NCI-H2171 (cell line): ENCODE results near the gene OBI1.

Source experiments
- DNase-seq: peaks from one replicate; lab custom pipeline; 2025; lab: John Stamatoyannopoulos, UW

OBI1 gene, protein sequence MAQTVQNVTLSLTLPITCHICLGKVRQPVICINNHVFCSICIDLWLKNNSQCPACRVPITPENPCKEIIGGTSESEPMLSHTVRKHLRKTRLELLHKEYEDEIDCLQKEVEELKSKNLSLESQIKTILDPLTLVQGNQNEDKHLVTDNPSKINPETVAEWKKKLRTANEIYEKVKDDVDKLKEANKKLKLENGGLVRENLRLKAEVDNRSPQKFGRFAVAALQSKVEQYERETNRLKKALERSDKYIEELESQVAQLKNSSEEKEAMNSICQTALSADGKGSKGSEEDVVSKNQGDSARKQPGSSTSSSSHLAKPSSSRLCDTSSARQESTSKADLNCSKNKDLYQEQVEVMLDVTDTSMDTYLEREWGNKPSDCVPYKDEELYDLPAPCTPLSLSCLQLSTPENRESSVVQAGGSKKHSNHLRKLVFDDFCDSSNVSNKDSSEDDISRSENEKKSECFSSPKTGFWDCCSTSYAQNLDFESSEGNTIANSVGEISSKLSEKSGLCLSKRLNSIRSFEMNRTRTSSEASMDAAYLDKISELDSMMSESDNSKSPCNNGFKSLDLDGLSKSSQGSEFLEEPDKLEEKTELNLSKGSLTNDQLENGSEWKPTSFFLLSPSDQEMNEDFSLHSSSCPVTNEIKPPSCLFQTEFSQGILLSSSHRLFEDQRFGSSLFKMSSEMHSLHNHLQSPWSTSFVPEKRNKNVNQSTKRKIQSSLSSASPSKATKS

DNA sequence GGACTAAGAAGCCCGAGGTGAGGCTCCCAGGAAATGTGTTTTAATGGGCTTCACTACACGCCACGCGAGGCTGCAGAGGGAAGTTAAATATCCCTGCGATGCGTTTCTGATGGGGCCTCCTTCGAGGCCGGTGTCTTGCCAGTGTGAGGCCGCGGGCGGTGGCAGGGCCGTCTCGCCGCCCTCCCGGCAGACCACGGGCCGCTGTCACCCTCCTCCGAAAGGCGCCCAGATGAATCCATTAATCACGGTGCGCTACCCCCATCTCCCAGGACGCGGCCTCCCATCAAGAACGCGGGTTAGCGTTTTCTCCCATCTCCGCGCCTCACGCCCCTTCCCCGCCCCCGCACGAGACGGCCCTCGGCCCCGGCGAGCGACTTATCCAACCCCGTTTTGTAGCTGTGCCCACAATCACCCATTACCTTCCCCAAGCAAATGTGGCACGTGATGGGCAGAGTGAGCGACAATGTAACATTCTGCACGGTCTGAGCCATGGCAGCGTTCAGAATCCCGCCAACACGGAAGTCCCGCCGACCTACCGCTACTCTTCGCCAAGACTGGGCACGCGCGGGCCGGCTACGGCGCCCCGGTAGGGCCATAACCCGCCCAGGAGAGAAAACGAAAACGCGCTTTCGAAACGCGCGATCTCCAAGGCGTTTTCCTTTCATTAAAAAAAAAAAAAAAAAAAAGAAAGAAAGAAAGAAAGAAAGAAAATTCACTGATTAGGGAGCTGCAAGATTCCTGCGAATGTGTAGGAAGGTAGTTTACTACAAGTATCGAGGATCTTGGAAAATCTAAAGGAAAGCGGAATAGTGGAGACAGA lies at the start of gene OBI1:
Gene OBI1 (minus strand): TSS at position 526 of the 820 bp plus-strand sequence. CDS start 35 bp downstream, at position 491.
- DNase-seq, result peak; percentile 92

DNA sequence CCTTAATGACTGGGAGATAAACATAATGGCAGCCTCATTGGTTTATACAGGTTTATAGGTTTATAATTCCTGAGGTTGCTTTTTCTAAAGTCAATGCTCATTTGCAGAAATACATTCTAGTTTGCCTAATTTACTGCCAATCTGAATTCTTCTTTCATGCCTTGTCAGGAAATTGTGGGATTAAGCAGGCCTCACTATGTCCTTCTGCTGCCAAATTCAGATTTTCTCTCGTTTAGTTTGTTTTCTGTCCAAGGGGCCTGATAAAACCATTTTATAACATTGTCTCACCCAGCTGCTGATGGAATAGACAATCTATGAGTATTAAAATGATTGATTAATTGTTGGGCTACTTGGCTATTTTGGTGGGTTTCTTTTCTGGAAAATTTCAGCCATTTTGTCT lies 42.4 kb upstream of the OBI1 start:
- no peak for DNase-seq

DNA sequence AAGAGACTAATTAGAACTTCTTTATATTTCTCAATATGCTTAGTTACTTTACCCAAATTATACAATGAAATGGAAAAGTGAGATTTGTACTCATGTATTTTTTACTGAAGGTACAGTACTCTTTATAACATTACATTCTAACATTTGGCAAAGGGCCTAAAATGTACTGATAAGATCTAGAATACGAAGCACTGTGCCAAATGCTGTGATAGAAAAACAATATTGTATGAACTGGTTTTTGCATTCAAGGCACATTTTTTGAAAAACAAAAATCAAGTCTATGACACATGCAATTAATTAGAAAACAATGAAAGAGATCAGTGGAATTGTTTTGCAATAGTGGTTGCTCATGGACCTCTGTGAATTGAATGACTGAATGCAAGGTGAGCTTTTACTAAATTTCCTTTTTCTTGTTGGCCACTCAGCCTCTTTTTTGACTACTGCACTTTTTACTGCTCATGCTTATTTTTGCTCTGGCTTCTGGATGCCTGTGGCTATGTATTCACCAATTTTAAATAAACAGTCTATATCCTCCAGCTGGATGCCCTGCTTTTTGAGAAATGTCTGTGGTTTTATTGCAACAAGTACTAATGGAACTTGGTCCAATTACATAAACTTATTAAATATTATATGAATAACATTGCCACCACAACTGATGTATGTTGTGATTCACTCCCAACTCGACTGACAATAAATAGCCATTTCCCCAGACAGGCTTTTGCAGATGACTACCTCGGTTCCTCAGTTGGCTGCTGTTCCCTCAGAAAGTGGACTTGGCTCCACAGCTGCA lies 41.4 kb upstream of the OBI1 start:
- DNase-seq, result no peak

DNA sequence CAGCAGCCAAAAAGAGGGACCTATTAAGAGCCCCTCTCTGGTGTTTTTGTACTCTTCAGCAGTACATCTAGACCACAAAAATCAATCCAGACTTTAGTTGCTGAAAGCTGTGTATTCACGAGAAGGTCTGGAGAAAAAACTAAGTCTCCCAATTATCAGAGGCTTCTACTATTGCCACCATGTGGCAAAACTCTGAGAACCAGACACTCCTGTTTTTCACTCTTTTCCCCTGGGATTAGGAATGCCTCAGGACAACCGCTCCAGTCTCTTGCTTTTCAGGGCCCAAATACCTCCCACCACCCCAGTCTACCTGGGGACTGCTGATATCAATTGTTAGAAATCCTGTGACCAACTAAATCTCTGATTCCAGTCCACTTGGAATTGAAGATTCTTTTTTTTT lies 30.1 kb upstream of the OBI1 start:
- no peak for DNase-seq

DNA sequence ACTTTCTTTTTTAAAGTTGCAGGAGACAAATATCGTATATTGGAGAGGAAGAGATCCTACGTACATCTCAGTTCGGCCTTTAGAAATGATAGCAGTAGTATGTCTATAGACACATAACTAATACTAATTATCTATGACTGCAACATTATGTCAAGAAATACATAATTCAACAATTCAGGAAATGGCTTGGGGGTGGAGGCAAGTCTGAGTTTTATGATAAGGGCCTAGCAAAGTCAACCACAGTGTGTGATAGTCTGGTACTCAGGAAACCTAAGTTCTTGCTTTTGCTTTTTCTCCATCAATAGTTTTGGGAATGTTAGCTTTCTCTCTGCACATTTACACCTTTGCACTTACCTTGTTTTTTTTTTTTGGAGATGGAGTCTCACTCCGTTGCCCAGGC lies 27.5 kb upstream of the OBI1 start:
- no peak for DNase-seq

DNA sequence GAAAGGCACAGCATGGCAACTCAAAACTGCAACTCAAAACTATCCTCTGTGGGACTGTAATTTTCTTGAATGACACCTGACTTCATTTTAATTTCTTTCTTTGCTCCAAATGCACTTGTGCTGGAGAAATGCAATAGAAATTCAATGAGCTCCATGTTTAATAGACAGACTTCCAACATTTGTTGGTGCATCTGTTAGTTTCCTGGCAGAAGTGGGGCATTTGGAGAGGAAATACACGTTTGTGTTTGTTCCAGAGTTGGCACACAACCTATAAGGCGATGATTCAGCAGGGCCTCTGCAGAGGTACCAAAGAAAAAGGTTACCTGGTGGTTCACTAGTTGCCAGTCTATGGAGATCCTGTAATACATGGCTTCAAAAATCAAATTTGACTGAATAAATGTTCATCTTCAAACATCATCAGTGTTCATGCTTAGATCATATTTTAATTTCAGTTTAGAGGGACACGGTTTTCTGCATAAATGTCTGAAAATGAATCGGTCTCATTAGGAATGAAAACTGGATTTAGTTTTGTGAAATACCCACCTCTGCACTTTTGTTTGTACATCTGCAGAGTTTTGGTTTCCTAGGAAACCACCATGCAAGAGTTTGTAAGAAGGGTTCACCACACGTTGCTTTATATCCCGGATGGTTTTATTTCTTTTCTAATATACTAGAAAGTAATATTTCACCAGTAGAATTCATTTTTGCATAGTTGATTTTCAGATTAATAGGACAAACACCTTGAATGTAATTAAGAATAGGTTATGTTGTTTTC lies 21.8 kb upstream of the OBI1 start:
- no peak for DNase-seq

DNA sequence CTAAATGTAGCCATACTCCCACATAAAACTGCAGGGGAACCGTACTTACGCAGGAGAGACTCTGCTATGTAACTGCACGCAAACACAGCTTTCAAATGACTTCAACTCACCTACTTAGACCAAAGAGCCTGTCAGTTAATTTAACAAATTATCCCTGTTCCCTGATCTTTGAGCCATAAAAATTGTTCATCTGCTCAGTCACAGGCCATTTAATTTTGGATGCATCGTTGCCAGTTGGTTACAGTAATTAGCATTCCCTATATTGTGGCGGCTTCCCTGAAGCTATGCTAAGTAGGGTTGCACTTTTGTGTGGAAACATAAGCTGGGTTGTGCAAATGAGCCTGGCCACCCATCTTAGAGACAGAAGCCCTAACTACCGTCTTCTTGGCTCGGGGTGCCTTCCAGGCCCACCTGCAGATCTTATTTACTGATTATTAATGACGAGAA lies 21.2 kb upstream of the OBI1 start:
- DNase-seq, result peak; percentile 69

DNA sequence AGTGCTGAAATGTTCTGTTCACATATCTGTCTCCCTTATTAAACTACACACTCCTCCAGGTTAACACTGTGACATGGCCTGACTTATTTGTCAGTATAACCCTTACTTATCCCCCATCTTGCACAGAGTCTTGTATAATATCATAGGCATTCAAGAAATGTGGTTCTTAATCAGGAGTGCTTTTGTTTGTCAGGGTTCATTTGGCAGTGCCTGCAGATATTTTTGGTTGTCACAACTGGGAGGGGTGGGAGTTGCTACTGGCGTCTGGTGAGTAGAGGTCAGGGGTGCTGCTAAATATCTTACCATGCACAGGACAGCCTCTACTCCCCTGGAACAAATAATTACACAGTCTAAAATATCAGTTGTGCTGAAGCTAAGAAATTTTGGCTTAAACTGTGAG lies 20.4 kb upstream of the OBI1 start:
- DNase-seq, result no peak

DNA sequence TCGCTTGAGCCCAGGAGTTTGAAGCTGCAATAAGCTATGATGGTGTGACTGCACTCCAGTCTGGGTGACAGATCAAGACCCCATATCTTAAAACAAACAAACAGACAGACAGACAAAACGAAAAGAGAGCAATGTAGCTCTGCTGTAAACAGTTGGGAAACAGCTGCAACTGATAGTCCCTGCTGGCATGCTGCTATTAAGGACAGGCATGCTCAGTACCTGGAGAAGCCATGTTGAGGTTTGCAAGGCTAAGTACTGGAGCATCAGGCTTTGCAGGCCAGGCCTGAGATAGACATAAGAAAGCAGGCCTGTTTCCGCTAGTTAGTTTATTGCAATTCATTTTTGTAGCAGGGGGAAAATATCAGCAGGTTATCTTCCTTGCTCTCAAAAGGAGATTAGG lies 16.2 kb upstream of the OBI1 start:
- DNase-seq, result no peak

DNA sequence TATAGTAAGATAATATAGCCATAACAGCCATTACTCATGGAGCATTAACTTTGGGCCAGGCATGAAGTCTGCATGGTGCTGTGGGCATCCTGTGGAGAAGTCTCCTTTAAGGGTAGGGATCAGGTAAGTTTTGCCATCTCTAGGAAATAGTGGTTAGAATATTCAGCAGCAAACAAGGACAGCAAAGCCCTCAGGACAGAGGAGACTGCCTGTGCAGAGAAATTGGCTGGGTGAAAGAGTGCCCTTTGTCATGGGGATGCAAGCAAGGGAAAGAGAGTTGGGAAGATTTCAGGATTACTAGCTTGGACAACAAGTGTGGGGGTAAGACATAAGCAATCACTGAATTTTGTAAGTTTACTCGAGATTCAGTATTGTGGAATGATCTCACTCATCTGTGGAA lies 15.7 kb upstream of the OBI1 start:
- DNase-seq, result no peak

DNA sequence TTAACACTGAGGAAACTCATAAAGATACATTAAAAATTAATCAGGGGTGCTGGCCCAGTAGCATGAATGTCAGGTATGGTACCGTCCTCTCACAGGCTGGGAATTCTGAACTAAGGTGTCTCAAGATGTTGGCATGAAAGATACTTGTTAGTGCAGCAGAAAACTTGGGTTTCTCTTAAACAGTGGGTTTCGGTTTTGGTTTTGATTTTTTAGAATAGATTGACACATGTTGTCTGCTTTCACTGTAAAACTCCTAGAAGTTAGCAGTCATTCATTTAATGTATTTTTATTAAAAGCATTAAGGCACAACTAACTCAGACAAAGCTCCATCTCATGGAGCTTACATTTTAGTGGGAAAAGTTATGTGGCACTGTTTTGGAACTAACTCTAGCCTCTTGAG lies 3.5 kb upstream of the OBI1 start:
- DNase-seq, result no peak

DNA sequence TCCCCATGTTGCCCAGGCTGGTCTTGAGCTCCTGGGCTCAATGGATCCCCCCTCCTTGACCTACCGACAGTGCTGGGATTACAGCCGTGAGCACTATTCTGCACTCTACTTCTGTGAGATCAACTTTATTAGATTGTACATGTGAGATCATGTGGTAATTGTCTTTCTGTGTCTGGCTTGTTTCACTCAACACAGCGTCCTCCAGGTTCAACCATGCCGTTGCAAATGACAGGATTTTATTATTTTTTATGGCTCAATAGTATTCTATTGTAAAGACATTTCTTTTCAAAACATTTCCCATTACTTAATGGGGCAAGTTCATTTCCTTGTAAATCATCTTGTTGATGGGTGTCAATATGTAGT lies 1.5 kb upstream of the OBI1 start:
- DNase-seq, result no peak

DNA sequence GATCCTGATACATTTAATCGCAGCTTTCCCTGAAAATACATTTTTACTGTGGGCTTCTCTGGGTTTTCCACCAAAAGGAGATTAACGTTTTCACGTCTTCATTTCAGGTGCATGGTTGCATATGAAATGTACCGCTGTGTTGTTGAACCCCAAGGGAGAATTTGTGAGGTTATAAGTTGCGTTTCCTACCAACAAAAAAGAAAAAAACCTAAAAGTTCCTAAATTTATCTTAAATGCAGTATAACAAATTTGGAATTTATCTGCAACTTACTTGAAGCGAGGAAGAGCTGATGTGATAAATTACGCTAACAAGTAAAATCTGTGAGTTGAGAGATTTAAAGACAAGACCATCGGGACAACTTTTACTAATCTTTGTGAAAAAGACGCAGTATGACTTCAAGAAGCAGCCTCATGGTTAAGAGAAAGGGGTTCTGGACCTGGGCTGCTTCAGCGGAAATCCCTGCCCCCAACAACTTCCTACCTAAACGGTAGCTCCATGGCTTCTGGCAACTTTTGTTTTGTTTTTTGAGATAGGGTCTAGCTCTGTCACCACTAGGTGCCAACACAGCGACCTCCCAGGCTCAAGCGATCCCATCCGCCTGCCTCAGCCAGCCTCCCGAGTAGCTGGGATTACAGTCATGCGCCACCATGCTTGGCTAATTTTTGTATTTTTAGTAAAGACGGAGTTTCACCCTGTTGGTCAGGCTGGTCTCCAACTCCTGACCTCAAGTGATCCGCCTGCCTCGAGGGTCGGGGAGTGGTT lies 958 bp upstream of the OBI1 start:
- DNase-seq, result no peak

DNA sequence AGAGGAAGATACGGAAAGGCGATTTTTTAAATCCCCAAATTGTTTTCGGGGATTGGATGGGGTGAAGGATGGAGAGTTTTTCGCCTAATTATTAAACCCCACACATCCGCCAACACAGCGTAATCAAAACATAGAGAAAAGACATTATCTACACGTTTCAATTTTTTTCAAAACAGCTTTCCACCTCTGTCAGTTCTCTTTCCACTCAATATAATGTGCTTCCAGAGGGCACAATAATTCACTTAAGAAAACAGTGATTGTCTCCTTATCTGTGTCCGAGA lies 435 bp upstream of the OBI1 start:
- no peak for DNase-seq

DNA sequence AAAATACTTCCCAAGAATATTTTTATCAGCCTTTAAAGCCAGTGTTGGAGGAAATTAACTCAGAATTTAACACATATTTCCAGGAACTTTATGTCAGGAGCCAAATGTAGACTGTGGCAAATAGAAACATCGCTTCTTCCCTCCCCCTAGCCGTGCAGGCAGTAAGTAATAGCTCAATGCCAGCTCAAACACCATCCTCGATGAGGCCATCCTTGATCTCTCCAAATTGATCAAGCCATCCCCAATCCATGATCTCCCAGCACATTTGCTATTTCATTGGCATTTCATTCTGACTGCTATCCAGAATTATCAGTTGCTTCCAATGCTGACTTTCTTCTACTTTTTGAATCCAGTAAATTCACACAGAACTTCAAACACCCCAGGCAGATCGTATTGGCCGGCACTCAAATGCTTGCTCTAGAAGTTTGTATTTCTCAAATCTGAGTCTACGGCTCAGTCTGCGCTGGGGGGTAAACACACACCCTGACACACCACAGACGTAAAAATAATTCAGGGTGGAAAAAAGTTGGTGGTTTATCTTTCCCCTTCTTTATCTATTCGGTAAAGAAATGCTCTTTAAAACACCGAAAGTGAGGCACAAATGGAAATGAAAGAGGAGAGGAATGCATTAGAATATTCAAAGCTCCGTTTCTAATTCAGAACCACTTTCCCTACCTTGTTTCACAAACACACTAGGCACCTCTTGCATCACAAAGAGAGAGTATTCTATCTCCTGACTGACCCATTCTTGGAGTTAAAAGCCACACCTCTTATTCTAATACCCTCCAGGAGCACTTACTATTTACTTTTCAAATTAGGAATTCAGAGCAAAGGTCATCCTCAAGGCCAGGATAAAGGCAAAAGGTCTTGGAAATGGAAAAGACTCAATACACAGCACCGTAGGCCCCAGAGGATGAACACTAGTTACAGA lies 991 bp downstream of the OBI1 start:
- DNase-seq, result no peak

DNA sequence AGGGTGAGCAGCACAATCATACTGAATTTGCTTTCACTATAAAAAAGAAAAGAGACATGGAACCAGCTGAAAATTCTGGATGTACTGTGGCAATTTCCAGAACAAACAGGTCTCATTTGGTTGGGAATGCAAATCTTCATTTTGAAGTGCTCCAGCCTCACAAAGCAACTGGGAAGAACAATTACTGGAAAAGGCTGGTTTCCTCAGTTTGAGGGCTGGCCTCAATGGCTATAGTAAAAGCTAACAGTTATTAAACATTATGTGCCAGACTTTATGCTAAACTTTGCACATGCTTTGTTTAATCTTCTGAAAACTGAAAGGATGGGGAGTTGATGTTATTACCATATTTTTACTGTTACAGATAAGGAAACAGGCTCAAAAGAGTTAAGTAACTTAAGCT lies 3.0 kb downstream of the OBI1 start:
- no peak for DNase-seq

DNA sequence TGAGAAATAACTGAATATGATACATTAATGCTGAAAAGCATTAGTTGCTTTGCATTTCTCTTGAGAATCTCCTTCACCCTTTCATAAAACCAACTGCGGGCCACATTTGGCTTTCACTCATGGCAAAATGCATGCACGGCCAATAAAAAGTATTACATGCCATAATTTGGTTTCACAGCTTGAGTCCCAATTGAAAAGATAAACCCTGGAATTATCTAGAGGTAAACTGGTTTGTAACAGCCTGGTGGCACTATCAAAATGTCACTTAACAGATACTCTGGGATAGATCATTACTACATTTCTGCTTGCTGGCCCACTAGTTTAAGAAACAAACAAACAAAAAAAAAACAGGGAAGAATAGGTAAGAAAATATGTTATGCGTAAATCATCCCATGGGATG lies 3.9 kb downstream of the OBI1 start:
- DNase-seq, result no peak

DNA sequence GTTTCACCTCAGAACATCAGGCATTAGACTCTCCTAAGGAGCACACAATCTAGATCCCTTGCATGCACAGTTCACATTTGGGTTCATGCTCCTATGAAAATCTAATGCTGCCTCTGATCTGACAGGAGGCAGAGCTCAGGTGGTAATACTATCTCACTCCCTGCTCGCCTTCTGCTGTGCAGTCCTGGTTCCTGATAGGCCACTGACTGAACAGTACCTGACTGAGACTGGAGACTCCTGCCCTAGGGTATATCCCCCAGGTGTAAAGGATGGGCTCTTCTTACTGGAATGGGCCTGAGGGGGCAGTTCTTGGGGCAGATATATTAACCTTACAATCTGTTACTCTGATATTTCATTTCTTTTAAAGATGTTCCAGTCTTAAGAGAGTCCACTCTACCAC lies 6.3 kb downstream of the OBI1 start:
- DNase-seq, result no peak

DNA sequence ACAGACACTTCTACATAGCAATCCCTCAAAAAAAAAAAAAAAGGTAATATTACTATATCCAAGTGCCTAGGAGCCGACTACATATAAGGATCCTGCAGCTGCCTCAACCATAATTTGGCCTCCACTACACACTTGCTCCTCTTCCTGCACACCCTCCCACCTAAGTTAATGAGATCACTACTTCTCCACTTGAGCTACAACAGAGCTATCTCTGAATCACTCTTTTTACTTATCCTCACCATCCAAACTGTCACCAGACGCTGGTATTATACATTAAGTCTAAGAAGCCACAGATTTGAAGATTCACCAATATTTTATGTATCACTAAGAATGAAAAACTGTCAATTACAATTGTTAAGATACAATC lies 8.3 kb downstream of the OBI1 start:
- DNase-seq, result no peak
